AG09309 (cell line): ENCODE results near the gene CLASP2.

Experiments
- DNase-seq: peaks from one replicate; pipeline ENCODE4 v3.0.0-alpha.2; 2010; ENCODE audit warnings: low read depth
- H3K4me3 ChIP-seq: 2 replicates; pipeline ENCODE4 v1.5.1; 2011; ENCODE audit warnings: mild to moderate bottlenecking, low read depth, low read length, moderate library complexity; ENCODE audit not compliant: control insufficient read depth
- TF ChIP-seq, protein P1 (sequence below): IDR thresholded peaks from 2 replicates; pipeline ENCODE4 v1.5.1; 2011; ENCODE audit warnings: mild to moderate bottlenecking, low read depth, low read length, inconsistent platforms; ENCODE audit not compliant: insufficient read depth, control insufficient read depth; ENCODE audit errors: missing control alignments

The CLASP2 gene

DNA sequence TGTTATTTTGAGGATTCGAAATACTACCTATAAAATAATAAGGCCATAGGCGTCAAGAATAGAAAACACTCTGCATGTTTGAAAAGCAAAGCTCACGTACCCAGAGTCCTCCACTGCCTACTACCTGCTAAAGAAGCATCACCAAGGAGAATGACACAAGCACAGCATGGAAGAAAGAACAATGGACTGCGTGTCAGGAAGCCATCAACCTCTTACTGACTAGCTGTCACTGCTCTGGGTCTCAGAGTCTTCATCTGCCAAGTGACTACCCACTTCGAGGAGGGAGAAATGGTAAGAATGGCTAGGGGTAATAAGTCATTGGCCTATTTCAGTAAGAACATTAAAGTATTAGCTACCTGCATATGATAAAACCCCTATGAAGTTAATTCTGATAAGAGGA is 49.4 kb downstream of the CLASP2 start:
- DNase-seq, result no peak
- TF ChIP-seq, protein P1, sequence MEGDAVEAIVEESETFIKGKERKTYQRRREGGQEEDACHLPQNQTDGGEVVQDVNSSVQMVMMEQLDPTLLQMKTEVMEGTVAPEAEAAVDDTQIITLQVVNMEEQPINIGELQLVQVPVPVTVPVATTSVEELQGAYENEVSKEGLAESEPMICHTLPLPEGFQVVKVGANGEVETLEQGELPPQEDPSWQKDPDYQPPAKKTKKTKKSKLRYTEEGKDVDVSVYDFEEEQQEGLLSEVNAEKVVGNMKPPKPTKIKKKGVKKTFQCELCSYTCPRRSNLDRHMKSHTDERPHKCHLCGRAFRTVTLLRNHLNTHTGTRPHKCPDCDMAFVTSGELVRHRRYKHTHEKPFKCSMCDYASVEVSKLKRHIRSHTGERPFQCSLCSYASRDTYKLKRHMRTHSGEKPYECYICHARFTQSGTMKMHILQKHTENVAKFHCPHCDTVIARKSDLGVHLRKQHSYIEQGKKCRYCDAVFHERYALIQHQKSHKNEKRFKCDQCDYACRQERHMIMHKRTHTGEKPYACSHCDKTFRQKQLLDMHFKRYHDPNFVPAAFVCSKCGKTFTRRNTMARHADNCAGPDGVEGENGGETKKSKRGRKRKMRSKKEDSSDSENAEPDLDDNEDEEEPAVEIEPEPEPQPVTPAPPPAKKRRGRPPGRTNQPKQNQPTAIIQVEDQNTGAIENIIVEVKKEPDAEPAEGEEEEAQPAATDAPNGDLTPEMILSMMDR, result no peak
- no peak overlapping the region for H3K4me3 ChIP-seq

DNA sequence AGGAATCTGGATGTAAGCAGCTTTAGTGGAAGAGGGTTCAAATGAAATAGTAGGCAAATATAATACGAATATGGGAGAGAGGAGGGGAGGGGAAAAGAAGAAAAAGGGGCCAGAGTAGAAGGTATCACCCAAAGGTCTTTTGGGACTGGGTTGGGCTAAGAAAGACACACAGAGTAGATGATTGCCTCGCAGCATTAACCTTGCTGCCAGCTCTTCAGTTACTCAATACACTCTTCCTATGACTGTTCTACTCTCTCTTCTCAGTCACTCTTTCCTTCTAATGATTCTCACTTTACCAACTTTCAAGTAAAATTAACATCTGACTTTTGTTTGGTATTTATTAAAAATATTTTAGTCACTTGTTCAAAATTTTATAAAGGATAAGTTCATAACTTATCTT is 52.8 kb downstream of the CLASP2 start:
- DNase-seq, result no peak
- no peak overlapping the region for H3K4me3 ChIP-seq
- TF ChIP-seq, protein P1, result no peak

DNA sequence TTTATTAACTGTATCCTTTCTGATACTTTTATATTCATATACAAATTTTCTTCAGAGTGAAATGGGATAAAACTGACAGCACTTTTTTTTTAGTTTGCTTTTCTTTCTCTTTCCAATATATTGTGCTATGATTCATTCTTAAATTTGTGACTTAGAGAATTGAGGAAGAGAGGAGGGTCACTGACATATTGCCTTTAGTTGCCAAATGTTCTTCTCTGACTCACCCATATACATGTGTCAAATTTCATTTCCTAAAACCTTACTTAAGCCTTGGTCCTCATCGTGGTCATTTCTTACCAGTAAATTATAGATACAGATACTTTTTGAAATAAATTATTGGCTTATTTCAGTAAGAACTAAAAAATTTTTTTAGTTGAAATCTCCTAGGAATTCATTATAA is 53.9 kb downstream of the CLASP2 start:
- TF ChIP-seq, protein P1, result no peak
- peak; percentile 49 for DNase-seq
- H3K4me3 ChIP-seq, result no peak overlapping the region

DNA sequence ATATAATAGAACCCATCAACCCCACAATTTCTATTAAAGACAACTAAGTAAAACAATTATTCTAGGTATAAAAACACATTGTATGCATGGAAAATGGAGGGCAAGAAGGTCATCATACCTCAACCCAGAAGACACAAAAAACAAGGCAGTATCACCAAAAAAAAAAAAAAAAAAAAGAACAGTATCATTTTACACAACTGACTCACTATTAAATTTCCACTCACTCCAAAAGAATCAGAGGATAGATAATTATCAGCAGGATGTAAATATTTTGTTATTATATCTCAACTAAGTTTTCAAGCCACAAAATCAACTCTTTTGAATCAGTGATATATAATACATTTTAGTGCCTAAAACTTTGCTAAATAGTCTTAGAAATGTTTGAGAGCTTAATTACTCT is 55.0 kb downstream of the CLASP2 start:
- no peak overlapping the region for H3K4me3 ChIP-seq
- no peak for DNase-seq
- TF ChIP-seq, protein P1, result no peak

DNA sequence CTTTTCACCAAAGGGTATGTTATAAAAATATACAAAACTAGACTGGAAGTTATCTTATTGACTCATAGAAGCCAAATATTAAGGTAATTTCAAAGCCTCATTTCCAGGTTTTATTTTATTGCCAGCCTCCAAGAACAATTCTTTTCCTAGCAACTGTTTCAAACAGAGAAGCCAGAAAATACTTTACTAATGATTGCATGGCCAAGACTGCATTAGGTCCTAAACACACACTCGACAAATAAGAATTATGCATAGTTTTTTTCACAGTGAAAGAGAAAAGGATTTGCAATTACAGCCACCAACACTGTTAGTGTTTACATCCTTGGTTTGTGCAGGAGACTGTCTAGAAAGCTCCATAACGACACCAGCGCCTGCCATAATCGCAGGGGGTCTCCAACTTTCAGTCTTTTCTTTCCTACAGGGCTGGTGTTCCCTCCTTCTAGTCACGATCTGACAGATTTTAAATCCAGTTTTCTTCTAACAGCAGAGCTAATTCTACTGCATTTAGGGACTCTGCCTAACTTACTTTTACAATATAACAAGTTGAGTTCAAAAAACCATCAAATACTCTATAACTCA is 58.1 kb downstream of the CLASP2 start:
- no peak overlapping the region for H3K4me3 ChIP-seq
- TF ChIP-seq, protein P1, result no peak
- DNase-seq, result no peak

DNA sequence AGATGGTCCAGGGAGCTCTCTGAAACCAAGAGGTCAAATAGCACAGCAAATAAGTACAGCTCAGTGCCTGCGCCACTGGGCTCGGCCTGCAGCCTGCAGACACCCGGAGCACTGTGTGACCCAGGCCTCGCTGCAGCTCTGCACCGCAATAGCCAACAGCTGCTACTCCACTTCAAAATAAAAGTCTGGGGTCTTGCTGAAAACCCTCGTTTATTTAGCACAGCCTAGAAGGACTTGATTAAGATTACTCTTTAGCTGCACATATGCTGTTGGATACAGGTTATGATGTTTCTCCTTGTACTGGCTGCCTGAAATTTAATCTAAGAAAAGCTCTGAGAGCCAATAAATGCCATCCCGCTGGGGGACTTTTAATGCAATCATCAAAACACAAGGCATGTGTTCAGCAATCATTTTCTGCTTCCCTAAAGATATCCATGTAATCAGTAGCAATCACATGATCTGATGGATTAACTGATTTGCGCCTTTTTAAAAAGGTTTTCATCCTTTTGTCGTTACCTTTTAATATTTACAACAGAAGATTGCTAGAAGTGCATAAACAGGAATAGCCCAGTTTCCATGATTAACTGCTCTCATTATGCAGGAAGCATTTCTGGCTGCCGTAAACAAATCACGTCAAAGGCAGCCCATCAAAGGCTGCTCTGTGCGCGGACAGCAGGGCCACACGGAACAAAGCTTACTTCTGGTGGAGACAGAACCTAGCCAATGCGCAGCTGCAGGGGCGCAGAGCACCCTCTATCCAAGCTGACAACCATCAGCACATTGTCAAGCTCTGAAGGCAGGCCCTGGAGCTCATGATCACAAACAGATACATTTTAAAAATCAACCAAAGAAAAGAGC is 58.8 kb downstream of the CLASP2 start:
- TF ChIP-seq, protein P1, result peak; percentile 5
- peak overlapping the region; percentile 13 for H3K4me3 ChIP-seq
- no peak for DNase-seq
